K562 (cell line): ENCODE measurements around the gene CEP68. TPM values are rescaled to one million over a fixed set of nuclear protein-coding genes. Genes with fewer than 3 reads are reported as not detected.

Experiments
- ERF ChIP-seq: fragments of 450-650 bp; formaldehyde crosslinking; IDR thresholded peaks from 2 replicates; pipeline ENCODE4 v1.4.0; 2020; ENCODE audit warnings: mild to moderate bottlenecking, mixed read lengths
- ESRRA ChIP-seq: fragments of 450-650 bp; IDR thresholded peaks from 2 replicates; pipeline ENCODE4 v1.6.1; 2014; ENCODE audit warnings: low read depth, mild to moderate bottlenecking, moderate library complexity, borderline replicate concordance
- FOXA3 ChIP-seq, 2 experiments: fragments of 450-650 bp in 1 of 2; sonication (generic) in 1 of 2; formaldehyde crosslinking; IDR thresholded peaks in 1 of 2; conservative IDR thresholded peaks in 1 of 2; 2 replicates each; pipeline versions ENCODE4 v1.4.0 to v1.8.0; 2020 to 2022; ENCODE audit warnings: mild to moderate bottlenecking in 2 of 2, missing genetic modification reagents in 1 of 2
- KAT8 ChIP-seq: fragments of 450-650 bp; IDR thresholded peaks from 2 replicates; pipeline ENCODE4 v1.6.1; 2016; ENCODE audit warnings: low read depth, mild to moderate bottlenecking
- NR4A1 ChIP-seq, 2 experiments: fragments of 250-450 bp in 1 of 2; fragments of 450-650 bp in 1 of 2; sonication (Bioruptor Pico) in 1 of 2; IDR thresholded peaks; 2 replicates each; pipeline versions ENCODE4 v1.4.0 to v1.6.1; 2016 to 2020; ENCODE audit warnings: mild to moderate bottlenecking in 2 of 2, missing compliant biosample characterization in 1 of 2, missing genetic modification characterization in 1 of 2, moderate library complexity in 1 of 2
- RNF2 ChIP-seq: sonication (generic); IDR thresholded peaks from 2 replicates; pipeline ENCODE4 v1.6.1; 2016
- TAF15 ChIP-seq: fragments of 200-400 bp; formaldehyde crosslinking; IDR thresholded peaks from 2 replicates; pipeline ENCODE4 v1.6.1; 2017; ENCODE audit warnings: mild to moderate bottlenecking, low read depth, low read length, moderate library complexity
- TEAD4 ChIP-seq, 2 experiments: sonication (generic) in 1 of 2; formaldehyde crosslinking in 1 of 2; IDR thresholded peaks; 2 replicates each; pipeline versions ENCODE4 v1.6.1 to v1.8.0; 2012 to 2022; ENCODE audit warnings: borderline replicate concordance in 1 of 2, inconsistent platforms in 1 of 2, low read length in 1 of 2, mild to moderate bottlenecking in 1 of 2, missing genetic modification reagents in 1 of 2
- U2AF1 ChIP-seq: fragments of 200-400 bp; formaldehyde crosslinking; optimal IDR thresholded peaks from 2 replicates; pipeline ENCODE3; 2017; ENCODE audit warnings: mild to moderate bottlenecking, low read depth, low read length, moderate library complexity
- ZBED1 ChIP-seq: IDR thresholded peaks from 2 replicates; pipeline ENCODE4 v1.6.1; 2014
- ZEB2 ChIP-seq: fragments of 450-650 bp; IDR thresholded peaks from 2 replicates; pipeline ENCODE4 v1.6.1; 2016
- ZNF133 ChIP-seq: fragments of 250-450 bp; sonication (Bioruptor Pico); IDR thresholded peaks from 2 replicates; pipeline ENCODE4 v1.4.0; 2020; ENCODE audit warnings: mild to moderate bottlenecking
- polyA plus RNA-seq, 8 experiments: library from polyadenylated mRNA; depleted of rRNA in 4 of 8; stranded (reverse) in 5 of 8; unstranded in 3 of 8; fragments of >200 nt; fragmentation: Nextera tagmentation in 2 of 8; fragmentation: Illumina TruSeq in 1 of 8; extraction: Ambion mirVana in 2 of 8; extraction: Trizol in 1 of 8; gene quantifications; 2 replicates each; pipeline versions ENCODE4 v1.2.1 to v1.2.3, GENCODE V29; 2011 to 2014; ENCODE audit warnings: inconsistent platforms in 1 of 8, missing spikeins in 1 of 8
- total RNA-seq, 7 experiments: library from RNA; depleted of rRNA in 6 of 7; stranded (reverse); fragments of >200 nt in 6 of 7; fragmentation: Illumina TruSeq in 2 of 7; extraction: Trizol in 2 of 7; gene quantifications; 2 replicates each; pipeline versions ENCODE4 v1.2.1 to v1.2.3, GENCODE V29; 2011 to 2021; ENCODE audit warnings: low replicate concordance in 1 of 7
- TF ChIP-seq, protein P1 (sequence below): fragments of 450-650 bp; formaldehyde crosslinking; IDR thresholded peaks from 2 replicates; pipeline ENCODE4 v1.4.0; 2020; ENCODE audit warnings: mild to moderate bottlenecking, moderate library complexity

CEP68 gene
- total and polyA plus RNA-seq, 9 of the 15 experiments (the other 6 are each of a cell fraction or from before 2014, with no cell fraction given) = 1.4 to 8.5 (median 5.2) TPM

DNA sequence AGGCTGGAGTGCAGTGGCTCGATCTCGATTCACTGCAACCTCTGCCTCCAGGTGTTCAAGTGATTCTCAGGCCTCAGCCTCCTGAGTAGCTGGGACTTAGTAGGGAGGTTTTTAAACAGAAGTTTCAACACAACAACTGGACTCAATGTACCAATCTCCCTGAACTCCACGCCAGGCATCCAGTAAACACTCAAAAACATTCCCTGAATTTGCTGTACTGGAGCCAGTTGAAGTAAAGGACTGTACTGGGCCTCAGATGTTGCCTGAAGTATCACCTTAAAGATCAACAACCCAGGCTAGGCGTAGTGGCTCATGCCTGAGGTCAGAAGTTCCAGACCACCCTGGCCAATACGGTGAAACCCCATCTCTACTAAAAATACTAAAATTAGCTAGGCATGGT is 51.3 kb downstream of the CEP68 start (continued):
- TF ChIP-seq KAT8 (no peak), RNF2 (no peak), NR4A1 (CRISPR knock-in tag; IDR thresholded peaks at IDR 0.05) (no peak), NR4A1 (tag; IDR thresholded peaks at IDR 0.05) (no peak), ZNF133 (no peak), TEAD4 (IDR thresholded peaks at IDR 0.05; ENCODE audit: low read length) (no peak), TEAD4 (CRISPR knock-in tag; IDR thresholded peaks at IDR 0.05; ENCODE audit: borderline replicate concordance) (no peak), ZBED1 (no peak), FOXA3 (CRISPR knock-in tag; conservative IDR thresholded peaks at IDR 0.05 in 1 of 2, IDR thresholded peaks at IDR 0.05 in 1 of 2) (no peak), U2AF1 (no peak), TAF15 (no peak), ESRRA (no peak), ZEB2 (no peak), ERF (CRISPR knock-in tag) (no peak)
- TF ChIP-seq, protein P1, sequence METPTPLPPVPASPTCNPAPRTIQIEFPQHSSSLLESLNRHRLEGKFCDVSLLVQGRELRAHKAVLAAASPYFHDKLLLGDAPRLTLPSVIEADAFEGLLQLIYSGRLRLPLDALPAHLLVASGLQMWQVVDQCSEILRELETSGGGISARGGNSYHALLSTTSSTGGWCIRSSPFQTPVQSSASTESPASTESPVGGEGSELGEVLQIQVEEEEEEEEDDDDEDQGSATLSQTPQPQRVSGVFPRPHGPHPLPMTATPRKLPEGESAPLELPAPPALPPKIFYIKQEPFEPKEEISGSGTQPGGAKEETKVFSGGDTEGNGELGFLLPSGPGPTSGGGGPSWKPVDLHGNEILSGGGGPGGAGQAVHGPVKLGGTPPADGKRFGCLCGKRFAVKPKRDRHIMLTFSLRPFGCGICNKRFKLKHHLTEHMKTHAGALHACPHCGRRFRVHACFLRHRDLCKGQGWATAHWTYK (CRISPR knock-in tag) = no peak
